D341Med (cell line): ENCODE measurements around the gene KRT81.
"Not testable (repeated sequence)": the region's sequence is repeated elsewhere in the genome, so short reads cannot be mapped to it uniquely, and the experiment has no call there.

ENCODE experiments used
- DNase-seq: peaks from one replicate; pipeline ENCODE4 v3.0.0; 2012; ENCODE audit warnings: low spot score

Gene KRT81

GRCh38 chr12:52274521-52275120 lies 16.7 kb downstream of the KRT81 start, which contains the start of gene KRT86:
TSS of gene KRT86 (plus strand) at chr12:52274645. CDS start at chr12:52301917, 27,272 bp downstream.
- no peak for DNase-seq

GRCh38 chr12:52271158-52271557 lies 20.2 kb downstream of the KRT81 start:
- no peak for DNase-seq

- DNase-seq: no peak
Observed at GRCh38 chr12:52270541-52271070, 20.7 kb downstream of the KRT81 start.

- DNase-seq: no peak
Observed at GRCh38 chr12:52268212-52268611, 23.1 kb downstream of the KRT81 start.

- no peak for DNase-seq
Observed at GRCh38 chr12:52267699-52268098, 23.6 kb downstream of the KRT81 start.

GRCh38 chr12:52267266-52267665 lies 24.1 kb downstream of the KRT81 start:
- DNase-seq: no peak

- no peak for DNase-seq
Observed at GRCh38 chr12:52266514-52266913, 24.8 kb downstream of the KRT81 start.

GRCh38 chr12:52264435-52264825 lies 26.9 kb downstream of the KRT81 start:
- no peak for DNase-seq

- no peak for DNase-seq
Observed at GRCh38 chr12:52263761-52264434, 27.4 kb downstream of the KRT81 start.

GRCh38 chr12:52262286-52262685 lies 29.0 kb downstream of the KRT81 start:
- DNase-seq: no peak

- no peak for DNase-seq
Observed at GRCh38 chr12:52261208-52261484, 30.2 kb downstream of the KRT81 start.

GRCh38 chr12:52260361-52261207 lies 30.8 kb downstream of the KRT81 start:
- no peak for DNase-seq

- no peak for DNase-seq
Observed at GRCh38 chr12:52259657-52260243, 31.6 kb downstream of the KRT81 start.

GRCh38 chr12:52258335-52258901 lies 32.9 kb downstream of the KRT81 start:
- no peak for DNase-seq

GRCh38 chr12:52257922-52258321 lies 33.4 kb downstream of the KRT81 start:
- DNase-seq: not testable (repeated sequence)

GRCh38 chr12:52257074-52257551 lies 34.2 kb downstream of the KRT81 start:
- no peak for DNase-seq

- no peak for DNase-seq
Observed at GRCh38 chr12:52256584-52256935, 34.8 kb downstream of the KRT81 start.

- DNase-seq: no peak
Observed at GRCh38 chr12:52255926-52256583, 35.3 kb downstream of the KRT81 start.

- no peak for DNase-seq
Observed at GRCh38 chr12:52254965-52255751, 36.2 kb downstream of the KRT81 start.

GRCh38 chr12:52254180-52254964 lies 37.0 kb downstream of the KRT81 start:
- DNase-seq: no peak
